WTC11 (cell line): ENCODE measurements around the gene EFCAB8.
A peak's percentile ranks its signal among the peaks of the same experiment; 100 is the strongest.

Source experiments
- ATF3 ChIP-seq: sonication (generic); formaldehyde crosslinking; conservative IDR thresholded peaks from 2 replicates; pipeline ENCODE4 v1.8.1; 2022; ENCODE audit warnings: mild to moderate bottlenecking, missing genetic modification reagents
- GABPB1 ChIP-seq: sonication (generic); formaldehyde crosslinking; IDR thresholded peaks from 2 replicates; pipeline ENCODE4 v1.8.1; 2023; ENCODE audit warnings: mild to moderate bottlenecking, missing genetic modification reagents
- MYBL2 ChIP-seq: sonication (generic); formaldehyde crosslinking; IDR thresholded peaks from 2 replicates; pipeline ENCODE4 v1.8.1; 2023; ENCODE audit warnings: mild to moderate bottlenecking, moderate library complexity, missing genetic modification reagents
- NR1H2 ChIP-seq: sonication (generic); formaldehyde crosslinking; IDR thresholded peaks from 2 replicates; pipeline ENCODE4 v1.9.0; 2021; ENCODE audit warnings: mild to moderate bottlenecking, moderate library complexity, missing genetic modification reagents
- NR2C2 ChIP-seq: sonication (generic); formaldehyde crosslinking; IDR thresholded peaks from 2 replicates; pipeline ENCODE4 v1.8.0; 2022; ENCODE audit warnings: mild to moderate bottlenecking, missing genetic modification reagents
- PRDM15 ChIP-seq: sonication (generic); formaldehyde crosslinking; IDR thresholded peaks from 2 replicates; pipeline ENCODE4 v1.8.0; 2022; ENCODE audit warnings: missing genetic modification reagents
- USF1 ChIP-seq: sonication (generic); formaldehyde crosslinking; IDR thresholded peaks from 2 replicates; pipeline ENCODE4 v1.8.0; 2022; ENCODE audit warnings: mild to moderate bottlenecking, missing genetic modification reagents
- ZNF121 ChIP-seq: sonication (generic); formaldehyde crosslinking; IDR thresholded peaks from 2 replicates; pipeline ENCODE4 v1.8.0; 2023; ENCODE audit warnings: missing genetic modification reagents
- ZNF232 ChIP-seq: sonication (generic); formaldehyde crosslinking; IDR thresholded peaks from 2 replicates; pipeline ENCODE4 v1.8.0; 2022; ENCODE audit warnings: mild to moderate bottlenecking, missing genetic modification reagents
- ZSCAN18 ChIP-seq: fragments of 250-450 bp; sonication (Bioruptor Pico); IDR thresholded peaks from 2 replicates; pipeline ENCODE4 v2.1.2; 2022; ENCODE audit warnings: mild to moderate bottlenecking, moderate library complexity
- TF ChIP-seq, protein P1 (sequence below): fragments of 200-600 bp; IDR thresholded peaks from 2 replicates; pipeline ENCODE4 v1.8.0; 2022; ENCODE audit warnings: antibody characterized with exemption
- TF ChIP-seq, protein P2 (sequence below): sonication (generic); formaldehyde crosslinking; IDR thresholded peaks from 2 replicates; pipeline ENCODE4 v1.8.0; 2023; ENCODE audit warnings: missing genetic modification reagents
- TF ChIP-seq, protein P3 (sequence below): sonication (generic); formaldehyde crosslinking; IDR thresholded peaks from 2 replicates; pipeline ENCODE4 v1.8.1; 2022; ENCODE audit warnings: low read depth, missing genetic modification reagents, borderline replicate concordance

DNA sequence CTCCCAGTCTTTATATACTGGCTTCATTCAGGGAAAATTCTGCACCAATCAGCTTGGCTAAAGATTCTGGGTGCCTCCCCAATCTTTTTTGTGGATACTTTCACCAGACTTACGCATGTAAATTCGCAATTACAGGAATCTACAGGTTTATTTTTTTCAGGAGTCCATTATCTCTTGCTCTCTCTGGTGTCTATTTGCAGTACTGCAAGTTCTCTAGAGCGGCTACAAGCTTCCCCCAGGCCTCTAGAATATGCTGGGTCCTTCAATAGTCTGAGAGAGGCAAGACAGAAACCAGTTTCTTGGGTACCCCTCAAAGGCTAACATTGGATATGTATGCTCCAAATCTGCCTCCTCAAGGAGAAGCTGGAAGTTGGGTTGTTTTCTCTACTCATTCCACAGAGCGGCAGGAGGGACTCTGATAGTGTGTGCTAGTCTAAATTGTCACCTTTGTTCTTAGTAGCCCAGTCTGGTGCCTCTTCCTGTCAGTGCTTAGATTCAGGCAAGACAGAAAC lies 87.0 kb downstream of the EFCAB8 start:
- TF ChIP-seq, protein P1, sequence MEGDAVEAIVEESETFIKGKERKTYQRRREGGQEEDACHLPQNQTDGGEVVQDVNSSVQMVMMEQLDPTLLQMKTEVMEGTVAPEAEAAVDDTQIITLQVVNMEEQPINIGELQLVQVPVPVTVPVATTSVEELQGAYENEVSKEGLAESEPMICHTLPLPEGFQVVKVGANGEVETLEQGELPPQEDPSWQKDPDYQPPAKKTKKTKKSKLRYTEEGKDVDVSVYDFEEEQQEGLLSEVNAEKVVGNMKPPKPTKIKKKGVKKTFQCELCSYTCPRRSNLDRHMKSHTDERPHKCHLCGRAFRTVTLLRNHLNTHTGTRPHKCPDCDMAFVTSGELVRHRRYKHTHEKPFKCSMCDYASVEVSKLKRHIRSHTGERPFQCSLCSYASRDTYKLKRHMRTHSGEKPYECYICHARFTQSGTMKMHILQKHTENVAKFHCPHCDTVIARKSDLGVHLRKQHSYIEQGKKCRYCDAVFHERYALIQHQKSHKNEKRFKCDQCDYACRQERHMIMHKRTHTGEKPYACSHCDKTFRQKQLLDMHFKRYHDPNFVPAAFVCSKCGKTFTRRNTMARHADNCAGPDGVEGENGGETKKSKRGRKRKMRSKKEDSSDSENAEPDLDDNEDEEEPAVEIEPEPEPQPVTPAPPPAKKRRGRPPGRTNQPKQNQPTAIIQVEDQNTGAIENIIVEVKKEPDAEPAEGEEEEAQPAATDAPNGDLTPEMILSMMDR = peak; percentile 32; the same call in 1 of the 2 replicates
- TF ChIP-seq NR1H2 (CRISPR knock-in tag) = no peak
- TF ChIP-seq, protein P2, sequence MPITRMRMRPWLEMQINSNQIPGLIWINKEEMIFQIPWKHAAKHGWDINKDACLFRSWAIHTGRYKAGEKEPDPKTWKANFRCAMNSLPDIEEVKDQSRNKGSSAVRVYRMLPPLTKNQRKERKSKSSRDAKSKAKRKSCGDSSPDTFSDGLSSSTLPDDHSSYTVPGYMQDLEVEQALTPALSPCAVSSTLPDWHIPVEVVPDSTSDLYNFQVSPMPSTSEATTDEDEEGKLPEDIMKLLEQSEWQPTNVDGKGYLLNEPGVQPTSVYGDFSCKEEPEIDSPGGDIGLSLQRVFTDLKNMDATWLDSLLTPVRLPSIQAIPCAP (CRISPR knock-in tag) = no peak
- no peak for TF ChIP-seq ZSCAN18 (CRISPR knock-in tag)
- TF ChIP-seq ATF3 (CRISPR knock-in tag) = no peak
- no peak for TF ChIP-seq ZNF121 (CRISPR knock-in tag)
- no peak for TF ChIP-seq USF1 (CRISPR knock-in tag)
- no peak for TF ChIP-seq ZNF232
- no peak for TF ChIP-seq NR2C2 (CRISPR knock-in tag)
- TF ChIP-seq MYBL2 (CRISPR knock-in tag) = no peak
- TF ChIP-seq, protein P3, sequence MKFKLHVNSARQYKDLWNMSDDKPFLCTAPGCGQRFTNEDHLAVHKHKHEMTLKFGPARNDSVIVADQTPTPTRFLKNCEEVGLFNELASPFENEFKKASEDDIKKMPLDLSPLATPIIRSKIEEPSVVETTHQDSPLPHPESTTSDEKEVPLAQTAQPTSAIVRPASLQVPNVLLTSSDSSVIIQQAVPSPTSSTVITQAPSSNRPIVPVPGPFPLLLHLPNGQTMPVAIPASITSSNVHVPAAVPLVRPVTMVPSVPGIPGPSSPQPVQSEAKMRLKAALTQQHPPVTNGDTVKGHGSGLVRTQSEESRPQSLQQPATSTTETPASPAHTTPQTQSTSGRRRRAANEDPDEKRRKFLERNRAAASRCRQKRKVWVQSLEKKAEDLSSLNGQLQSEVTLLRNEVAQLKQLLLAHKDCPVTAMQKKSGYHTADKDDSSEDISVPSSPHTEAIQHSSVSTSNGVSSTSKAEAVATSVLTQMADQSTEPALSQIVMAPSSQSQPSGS = no peak
- no peak for TF ChIP-seq PRDM15 (CRISPR knock-in tag)
- no peak; the same call in 1 of the 2 replicates for TF ChIP-seq GABPB1 (CRISPR knock-in tag)
